Neutrophil (primary cell): ENCODE measurements around the gene NEDD4L.
"Not testable (repeated sequence)": the region's sequence is repeated elsewhere in the genome, so short reads cannot be mapped to it uniquely, and the experiment has no call there.

Source experiments
- H3K27ac ChIP-seq: fragments of 200-600 bp; sonication (generic); 2 replicates; pipeline ENCODE4 v1.5.1; 2016; ENCODE audit warnings: mild to moderate bottlenecking, moderate library complexity
- H3K27me3 ChIP-seq: fragments of 200-600 bp; sonication (generic); 2 replicates; pipeline ENCODE4 v1.6.0; 2016; ENCODE audit warnings: mild to moderate bottlenecking
- H3K36me3 ChIP-seq: fragments of 200-600 bp; sonication (generic); 2 replicates; pipeline ENCODE4 v1.5.1; 2017
- H3K4me1 ChIP-seq, 2 experiments: fragments of 200-600 bp in 1 of 2; sonication (generic) in 1 of 2; 1 replicate in 1 of 2; 2 replicates in 1 of 2; pipeline versions ENCODE4 v1.5.1 to v1.6.1; 2013 to 2016; ENCODE audit warnings: low read depth in 1 of 2, low read length in 1 of 2, mild to moderate bottlenecking in 1 of 2, moderate library complexity in 1 of 2; ENCODE audit not compliant: control insufficient read depth in 1 of 2, insufficient read depth in 1 of 2
- H3K4me3 ChIP-seq, 2 experiments: fragments of 200-600 bp in 1 of 2; sonication (generic) in 1 of 2; 1 replicate in 1 of 2; 2 replicates in 1 of 2; pipeline ENCODE4 v1.5.1; 2013 to 2016; ENCODE audit warnings: low read depth in 1 of 2, low read length in 1 of 2, mild to moderate bottlenecking in 1 of 2, moderate library complexity in 1 of 2
- H3K9me3 ChIP-seq: fragments of 200-600 bp; sonication (generic); 2 replicates; pipeline ENCODE4 v1.5.1; 2016
- TF ChIP-seq, protein P1 (sequence below): fragments of 200-600 bp; sonication (generic); IDR thresholded peaks from 2 replicates; pipeline ENCODE4 v1.5.1; 2016; ENCODE audit warnings: antibody characterized with exemption

The NEDD4L gene

GRCh38 chr18:58168993-58169392, 125.0 kb downstream of the NEDD4L start:
- Histone ChIP-seq H3K27me3 (peaks cover 5% of the 10 kb centered on the region), H3K36me3 (no peaks in the 10 kb centered on the region), H3K27ac (no peak overlapping the region), H3K4me3 (no peak overlapping the region), H3K4me1 (no peaks in the 10 kb centered on the region), H3K9me3 (no peaks in the 10 kb centered on the region)
- TF ChIP-seq, protein P1, sequence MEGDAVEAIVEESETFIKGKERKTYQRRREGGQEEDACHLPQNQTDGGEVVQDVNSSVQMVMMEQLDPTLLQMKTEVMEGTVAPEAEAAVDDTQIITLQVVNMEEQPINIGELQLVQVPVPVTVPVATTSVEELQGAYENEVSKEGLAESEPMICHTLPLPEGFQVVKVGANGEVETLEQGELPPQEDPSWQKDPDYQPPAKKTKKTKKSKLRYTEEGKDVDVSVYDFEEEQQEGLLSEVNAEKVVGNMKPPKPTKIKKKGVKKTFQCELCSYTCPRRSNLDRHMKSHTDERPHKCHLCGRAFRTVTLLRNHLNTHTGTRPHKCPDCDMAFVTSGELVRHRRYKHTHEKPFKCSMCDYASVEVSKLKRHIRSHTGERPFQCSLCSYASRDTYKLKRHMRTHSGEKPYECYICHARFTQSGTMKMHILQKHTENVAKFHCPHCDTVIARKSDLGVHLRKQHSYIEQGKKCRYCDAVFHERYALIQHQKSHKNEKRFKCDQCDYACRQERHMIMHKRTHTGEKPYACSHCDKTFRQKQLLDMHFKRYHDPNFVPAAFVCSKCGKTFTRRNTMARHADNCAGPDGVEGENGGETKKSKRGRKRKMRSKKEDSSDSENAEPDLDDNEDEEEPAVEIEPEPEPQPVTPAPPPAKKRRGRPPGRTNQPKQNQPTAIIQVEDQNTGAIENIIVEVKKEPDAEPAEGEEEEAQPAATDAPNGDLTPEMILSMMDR, result no peak

- Histone ChIP-seq H3K27ac (no peak overlapping the region), H3K4me3 (no peak overlapping the region), H3K4me1 (no peaks in the 10 kb centered on the region), H3K9me3 (no peaks in the 10 kb centered on the region), H3K27me3 (peaks cover 6% of the 10 kb centered on the region), H3K36me3 (no peaks in the 10 kb centered on the region)
- TF ChIP-seq, protein P1, result no peak
Observed at GRCh38 chr18:58169472-58169871, 125.4 kb downstream of the NEDD4L start.

DNA sequence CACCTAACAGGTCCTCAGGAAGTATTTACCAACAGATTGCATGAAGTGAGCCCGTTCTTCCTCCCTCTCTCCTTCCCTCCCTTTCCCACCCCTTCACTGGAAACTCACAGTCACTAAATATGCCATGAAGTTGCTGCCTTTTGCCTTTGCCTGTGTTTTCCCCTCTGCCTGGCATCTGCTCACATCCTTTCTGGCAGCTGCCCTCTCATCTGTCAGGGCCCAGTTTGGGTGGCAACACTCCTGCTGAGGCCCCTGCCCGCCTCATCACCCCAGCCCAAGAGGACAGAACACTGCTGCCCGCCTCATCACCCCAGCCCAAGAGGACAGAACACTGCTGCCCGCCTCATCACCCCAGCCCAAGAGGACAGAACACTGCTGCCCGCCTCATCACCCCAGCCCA, 126.0 kb downstream of the NEDD4L start:
- not testable (repeated sequence) for H3K4me1 ChIP-seq, H3K27ac ChIP-seq, H3K4me3 ChIP-seq, H3K36me3 ChIP-seq, H3K9me3 ChIP-seq, H3K27me3 ChIP-seq

GRCh38 chr18:58172031-58172430, 128.0 kb downstream of the NEDD4L start:
- no peaks in the 10 kb centered on the region for H3K4me1 ChIP-seq
- no peaks in the 10 kb centered on the region for H3K9me3 ChIP-seq
- H3K27me3 ChIP-seq, result peaks cover 6% of the 10 kb centered on the region
- TF ChIP-seq, protein P1, result no peak
- no peak overlapping the region for H3K27ac ChIP-seq
- no peak overlapping the region for H3K4me3 ChIP-seq
- H3K36me3 ChIP-seq, result no peaks in the 10 kb centered on the region

DNA sequence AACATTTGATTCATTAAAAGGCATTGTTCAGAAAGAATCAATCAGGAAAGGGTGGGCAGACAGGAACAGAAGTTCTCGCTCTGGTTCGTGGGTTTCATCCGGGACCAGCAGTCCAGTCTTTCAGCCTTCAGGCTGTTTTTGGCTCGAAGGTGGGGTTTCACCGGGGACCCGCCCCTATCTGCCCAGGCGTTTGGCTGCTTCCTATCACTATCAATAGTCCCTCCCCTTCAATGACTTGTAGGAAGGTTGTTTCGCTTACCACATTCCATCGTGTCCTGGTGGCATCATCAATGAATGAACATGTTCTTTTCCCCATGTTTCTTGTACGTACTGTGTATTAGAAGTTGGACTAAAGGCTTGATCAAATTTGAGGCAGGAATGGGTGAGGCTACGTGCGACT, 130.3 kb downstream of the NEDD4L start:
- H3K4me1 ChIP-seq, result no peaks in the 10 kb centered on the region
- no peak overlapping the region for H3K4me3 ChIP-seq
- no peak overlapping the region for H3K27ac ChIP-seq
- no peaks in the 10 kb centered on the region for H3K36me3 ChIP-seq
- peaks cover 6% of the 10 kb centered on the region for H3K27me3 ChIP-seq
- TF ChIP-seq, protein P1, result no peak
- H3K9me3 ChIP-seq, result no peaks in the 10 kb centered on the region

GRCh38 chr18:58175122-58175785, 131.2 kb downstream of the NEDD4L start:
- Histone ChIP-seq H3K4me1 (no peaks in the 10 kb centered on the region), H3K27me3 (peaks cover 6% of the 10 kb centered on the region), H3K4me3 (no peak overlapping the region), H3K27ac (no peak overlapping the region), H3K36me3 (no peaks in the 10 kb centered on the region), H3K9me3 (no peaks in the 10 kb centered on the region)
- TF ChIP-seq, protein P1, result no peak
